ENCODE measurements around the gene NID2. TPM values are rescaled to one million over a fixed set of nuclear protein-coding genes. Genes with fewer than 3 reads are reported as not detected.

Gene NID2
- total RNA-seq, 1 experiment from 2014 or later, result 12.6 TPM

- TF ChIP-seq, protein P1, sequence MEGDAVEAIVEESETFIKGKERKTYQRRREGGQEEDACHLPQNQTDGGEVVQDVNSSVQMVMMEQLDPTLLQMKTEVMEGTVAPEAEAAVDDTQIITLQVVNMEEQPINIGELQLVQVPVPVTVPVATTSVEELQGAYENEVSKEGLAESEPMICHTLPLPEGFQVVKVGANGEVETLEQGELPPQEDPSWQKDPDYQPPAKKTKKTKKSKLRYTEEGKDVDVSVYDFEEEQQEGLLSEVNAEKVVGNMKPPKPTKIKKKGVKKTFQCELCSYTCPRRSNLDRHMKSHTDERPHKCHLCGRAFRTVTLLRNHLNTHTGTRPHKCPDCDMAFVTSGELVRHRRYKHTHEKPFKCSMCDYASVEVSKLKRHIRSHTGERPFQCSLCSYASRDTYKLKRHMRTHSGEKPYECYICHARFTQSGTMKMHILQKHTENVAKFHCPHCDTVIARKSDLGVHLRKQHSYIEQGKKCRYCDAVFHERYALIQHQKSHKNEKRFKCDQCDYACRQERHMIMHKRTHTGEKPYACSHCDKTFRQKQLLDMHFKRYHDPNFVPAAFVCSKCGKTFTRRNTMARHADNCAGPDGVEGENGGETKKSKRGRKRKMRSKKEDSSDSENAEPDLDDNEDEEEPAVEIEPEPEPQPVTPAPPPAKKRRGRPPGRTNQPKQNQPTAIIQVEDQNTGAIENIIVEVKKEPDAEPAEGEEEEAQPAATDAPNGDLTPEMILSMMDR (conservative IDR thresholded peaks at IDR 0.05; ENCODE audit: low read depth, low read length), result no peak
- no peak for TF ChIP-seq EZH2 (IDR thresholded peaks at IDR 0.05; ENCODE audit: borderline replicate concordance, low read depth, low read length, poor library complexity, severe bottlenecking)
- Histone ChIP-seq H3K9me3 (ENCODE audit: low read depth, low read length, poor library complexity, severe bottlenecking) (no peaks in the 10 kb centered on the region), H3K4me3 (ENCODE audit: low read depth, low read length, poor library complexity, severe bottlenecking) (no peak overlapping the region), H3K4me1 (ENCODE audit: insufficient read depth, low read length, poor library complexity, severe bottlenecking) (no peaks in the 10 kb centered on the region), H3K27ac (ENCODE audit: low read depth, low read length, poor library complexity, severe bottlenecking) (no peak overlapping the region), H3K36me3 (ENCODE audit: insufficient read depth, low read length, poor library complexity, severe bottlenecking) (no peaks in the 10 kb centered on the region), H3K27me3 (replicated peaks; ENCODE audit: insufficient read depth, low read depth, low read length, poor library complexity) (no peaks in the 10 kb centered on the region)
- DNase-seq (ENCODE audit: low spot score), result no peak
- ChIA-PET POLR2A (ENCODE audit: low non-redundant PET) (no interaction called here), CTCF (no interaction called here)
- BruUV-seq (replicated peaks), result no TSS peak
- intact Hi-C loops (cut with micrococcal nuclease; ENCODE audit: unreplicated experiment), result no loop called here
Observed at GRCh38 chr14:52095794-52096193, 26.9 kb upstream of the NID2 start.

GRCh38 chr14:52095336-52095735 lies 26.5 kb upstream of the NID2 start:
- Histone ChIP-seq H3K27ac (ENCODE audit: low read depth, low read length, poor library complexity, severe bottlenecking) (no peak overlapping the region), H3K9me3 (ENCODE audit: low read depth, low read length, poor library complexity, severe bottlenecking) (no peaks in the 10 kb centered on the region), H3K4me1 (ENCODE audit: insufficient read depth, low read length, poor library complexity, severe bottlenecking) (no peaks in the 10 kb centered on the region), H3K27me3 (replicated peaks; ENCODE audit: insufficient read depth, low read depth, low read length, poor library complexity) (no peaks in the 10 kb centered on the region), H3K4me3 (ENCODE audit: low read depth, low read length, poor library complexity, severe bottlenecking) (no peak overlapping the region), H3K36me3 (ENCODE audit: insufficient read depth, low read length, poor library complexity, severe bottlenecking) (no peaks in the 10 kb centered on the region)
- POLR2A ChIA-PET (ENCODE audit: low non-redundant PET), result no interaction called here
- DNase-seq (ENCODE audit: low spot score), result no peak
- CTCF ChIA-PET, result no interaction called here
- BruUV-seq (replicated peaks), result no TSS peak
- intact Hi-C loops (cut with micrococcal nuclease; ENCODE audit: unreplicated experiment), result no loop called here
- TF ChIP-seq EZH2 (IDR thresholded peaks at IDR 0.05; ENCODE audit: borderline replicate concordance, low read depth, low read length, poor library complexity, severe bottlenecking), result no peak
- TF ChIP-seq, protein P1 (conservative IDR thresholded peaks at IDR 0.05; ENCODE audit: low read depth, low read length), result no peak

- BruUV-seq (replicated peaks), result no TSS peak
- H3K4me3 ChIP-seq (ENCODE audit: low read depth, low read length, poor library complexity, severe bottlenecking), result no peak overlapping the region
- no peak for TF ChIP-seq EZH2 (IDR thresholded peaks at IDR 0.05; ENCODE audit: borderline replicate concordance, low read depth, low read length, poor library complexity, severe bottlenecking)
- TF ChIP-seq, protein P1 (conservative IDR thresholded peaks at IDR 0.05; ENCODE audit: low read depth, low read length), result no peak
- no peak overlapping the region for H3K27ac ChIP-seq (ENCODE audit: low read depth, low read length, poor library complexity, severe bottlenecking)
- H3K27me3 ChIP-seq (replicated peaks; ENCODE audit: insufficient read depth, low read depth, low read length, poor library complexity), result no peaks in the 10 kb centered on the region
- no peaks in the 10 kb centered on the region for H3K9me3 ChIP-seq (ENCODE audit: low read depth, low read length, poor library complexity, severe bottlenecking)
- CTCF ChIA-PET, result no interaction called here
- intact Hi-C loops (cut with micrococcal nuclease; ENCODE audit: unreplicated experiment), result no loop called here
- no peak for DNase-seq (ENCODE audit: low spot score)
- H3K4me1 ChIP-seq (ENCODE audit: insufficient read depth, low read length, poor library complexity, severe bottlenecking), result no peaks in the 10 kb centered on the region
- H3K36me3 ChIP-seq (ENCODE audit: insufficient read depth, low read length, poor library complexity, severe bottlenecking), result no peaks in the 10 kb centered on the region
- POLR2A ChIA-PET (ENCODE audit: low non-redundant PET), result no interaction called here
Observed at GRCh38 chr14:52094546-52095271, 25.9 kb upstream of the NID2 start.

Data from A673 (cell line).